ENCODE measurements around the gene TOR1A.
A peak's percentile ranks its signal among the peaks of the same experiment; 100 is the strongest.

TOR1A gene

GRCh38 chr9:129851821-129852220 lies 27.9 kb upstream of the TOR1A start:
- no peak for DNase-seq

GRCh38 chr9:129850821-129851550 lies 27.1 kb upstream of the TOR1A start:
- no peak for DNase-seq

DNA sequence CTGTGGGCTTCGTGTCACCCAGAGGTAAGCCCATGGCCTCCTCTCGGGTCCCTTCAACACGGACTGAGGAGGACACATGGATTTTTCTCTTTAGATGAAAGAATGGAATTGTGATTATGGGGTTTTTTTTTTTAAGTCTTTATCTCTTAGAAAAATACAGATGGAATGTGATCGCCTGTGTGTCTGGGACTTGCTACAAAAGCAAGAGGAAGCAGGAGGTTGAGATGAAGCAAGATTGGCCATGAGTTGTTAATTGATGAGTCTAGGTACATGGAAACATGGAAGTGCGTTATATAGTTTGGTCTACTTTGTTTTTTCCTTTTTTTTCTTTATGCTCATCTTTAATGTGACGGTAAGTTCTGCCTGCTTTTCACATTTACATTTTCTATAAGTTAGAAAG lies 26.0 kb upstream of the TOR1A start:
- DNase-seq: no peak

DNA sequence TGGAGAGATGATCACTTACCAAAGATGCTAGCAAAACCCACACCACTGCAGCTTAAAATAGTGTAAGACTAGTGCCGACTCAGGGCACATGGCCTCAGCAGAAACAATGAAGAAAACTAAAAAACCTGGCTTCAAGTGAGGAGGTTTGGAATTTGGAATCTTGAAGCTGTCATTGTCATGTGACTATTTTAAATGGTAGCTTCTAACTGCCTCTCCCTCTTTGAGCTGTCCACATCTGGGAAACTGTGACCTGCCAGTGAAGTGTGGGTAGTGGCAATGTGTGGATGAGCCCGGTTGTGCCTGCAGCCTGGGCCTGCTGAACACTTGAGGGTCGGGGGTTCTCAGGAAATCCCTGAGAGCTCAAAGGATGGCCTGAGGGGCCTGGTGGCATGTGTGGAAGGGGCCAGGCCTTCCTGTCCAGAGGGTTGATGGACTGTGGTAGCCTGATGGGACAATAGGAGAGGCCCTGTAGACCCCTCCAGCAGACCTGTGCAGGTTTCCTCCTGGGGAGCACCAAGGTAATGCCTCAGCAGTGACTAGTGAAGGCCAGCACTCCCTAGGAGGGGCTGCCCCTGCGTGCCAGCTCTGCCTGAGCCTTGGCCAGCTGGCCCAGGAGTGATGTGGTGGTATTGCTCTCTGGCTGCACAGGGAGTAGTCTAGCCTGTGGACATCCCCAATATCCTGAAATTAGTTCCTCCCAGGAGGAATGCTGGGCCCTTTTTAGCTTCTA lies 24.9 kb upstream of the TOR1A start:
- no peak for DNase-seq

DNA sequence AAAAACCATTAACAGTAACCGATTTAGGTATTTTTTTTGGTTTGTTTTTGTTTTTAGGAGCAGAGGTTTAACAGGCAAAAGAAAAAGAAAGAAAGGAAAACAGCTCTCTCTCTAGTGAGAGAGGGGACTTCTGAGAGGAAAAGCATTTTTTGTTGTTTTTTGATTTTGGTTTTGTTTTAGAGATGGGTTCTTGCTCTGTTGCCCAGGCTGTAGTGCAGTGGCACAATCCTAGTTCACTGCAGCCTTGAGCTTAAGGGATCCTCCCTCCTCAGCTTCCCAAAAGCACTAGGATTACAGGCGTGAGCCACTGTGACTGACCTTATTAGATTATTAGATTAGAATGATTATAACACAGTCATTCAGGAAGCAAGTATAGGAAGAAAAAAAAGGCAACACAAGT lies 21.4 kb upstream of the TOR1A start:
- DNase-seq: no peak

GRCh38 chr9:129841071-129841470 lies 17.1 kb upstream of the TOR1A start:
- no peak for DNase-seq

- no peak for DNase-seq
These were observed 16.1 kb upstream of the TOR1A start for GRCh38 chr9:129840034-129840433.

DNA sequence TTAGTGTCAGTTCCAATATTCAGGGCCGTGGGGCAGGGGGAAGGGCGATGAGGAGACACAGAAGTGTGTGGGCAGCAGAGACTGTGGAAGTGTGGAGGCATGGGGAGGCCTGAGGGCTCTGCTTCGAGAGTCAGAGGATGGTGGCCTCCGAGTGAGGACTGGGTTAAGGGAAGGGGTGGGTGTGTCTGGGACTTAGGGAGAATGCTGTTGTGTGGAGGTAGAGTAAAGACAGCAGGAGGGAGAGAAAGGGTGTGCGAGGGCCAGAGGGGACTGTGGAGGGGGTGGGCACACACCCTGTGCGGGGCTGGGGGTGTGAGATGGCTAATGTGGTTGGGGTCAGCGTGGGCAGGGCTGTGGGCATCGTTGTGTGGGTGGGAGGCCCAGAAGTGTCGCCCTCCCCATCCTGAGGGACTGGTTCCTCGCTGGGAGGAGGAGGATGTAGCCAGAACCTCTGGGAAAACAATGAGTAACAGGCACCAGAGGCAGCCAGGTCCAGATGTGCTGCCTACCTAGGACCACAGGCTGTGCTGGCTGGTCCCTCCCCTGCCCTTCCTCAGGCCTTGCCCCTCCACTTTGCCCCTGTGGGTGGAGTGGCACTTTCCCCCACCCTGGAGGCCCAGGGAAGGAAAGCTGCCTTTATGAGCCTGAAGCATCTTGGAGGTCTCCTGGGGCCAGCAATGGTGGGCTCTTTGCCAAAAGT lies 15.5 kb upstream of the TOR1A start:
- no peak for DNase-seq

DNA sequence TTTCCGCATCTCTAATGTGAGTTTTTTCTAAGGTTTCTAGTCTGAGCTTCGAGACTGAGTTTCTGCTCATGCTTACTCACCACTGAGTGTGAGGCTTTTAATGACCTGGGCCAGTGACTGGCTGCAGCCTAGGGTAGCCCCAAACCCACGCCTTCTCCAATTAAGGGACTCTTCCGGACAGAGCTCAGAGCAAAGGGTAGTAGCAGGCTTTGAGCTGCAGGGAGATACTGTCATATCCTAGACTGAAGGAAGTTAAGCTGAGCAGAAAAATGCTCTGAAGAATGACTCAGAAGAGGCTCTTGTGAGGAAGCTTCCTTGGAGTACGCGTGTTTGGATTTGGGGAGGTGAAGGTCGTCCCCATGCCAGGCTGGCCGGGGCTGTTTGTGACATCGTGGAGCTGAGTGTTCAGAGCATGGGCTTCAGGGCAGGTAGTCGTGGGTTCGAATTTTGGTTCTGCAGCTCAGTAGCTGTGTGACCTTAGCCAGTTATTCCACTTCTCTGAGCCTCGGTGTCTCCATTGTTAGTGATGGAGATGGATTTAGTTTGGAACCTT lies 14.8 kb upstream of the TOR1A start:
- DNase-seq: no peak

GRCh38 chr9:129836311-129837007 lies 12.5 kb upstream of the TOR1A start:
- no peak for DNase-seq

DNA sequence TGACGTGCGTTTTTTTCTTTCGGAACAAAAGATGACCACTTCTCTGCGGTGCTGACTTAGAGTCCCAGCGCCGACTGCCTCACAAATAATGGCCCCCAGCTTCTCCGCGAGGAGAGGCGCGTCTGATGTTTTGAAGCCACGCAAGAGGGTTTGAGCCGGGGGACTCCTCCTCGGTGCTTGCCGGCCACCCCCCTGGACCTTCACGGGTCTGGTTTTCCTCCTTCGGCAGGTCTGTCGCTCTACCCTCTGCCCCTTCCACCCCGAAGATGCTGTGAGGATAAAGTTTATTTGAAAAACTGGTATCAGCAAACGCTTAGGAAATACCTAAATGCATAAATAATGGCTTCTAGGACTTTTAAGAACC lies 11.9 kb upstream of the TOR1A start:
- DNase-seq: no peak

GRCh38 chr9:129835128-129835859 lies 11.4 kb upstream of the TOR1A start, which contains the start of the genes C9orf78 and USP20:
TSS of gene C9orf78 (minus strand) at chr9:129835275. CDS start at chr9:129835221, 54 bp downstream.
TSS of gene USP20 (plus strand) at chr9:129835458. CDS start at chr9:129852556, 17,098 bp downstream.
- peak; percentile 97 for DNase-seq

DNA sequence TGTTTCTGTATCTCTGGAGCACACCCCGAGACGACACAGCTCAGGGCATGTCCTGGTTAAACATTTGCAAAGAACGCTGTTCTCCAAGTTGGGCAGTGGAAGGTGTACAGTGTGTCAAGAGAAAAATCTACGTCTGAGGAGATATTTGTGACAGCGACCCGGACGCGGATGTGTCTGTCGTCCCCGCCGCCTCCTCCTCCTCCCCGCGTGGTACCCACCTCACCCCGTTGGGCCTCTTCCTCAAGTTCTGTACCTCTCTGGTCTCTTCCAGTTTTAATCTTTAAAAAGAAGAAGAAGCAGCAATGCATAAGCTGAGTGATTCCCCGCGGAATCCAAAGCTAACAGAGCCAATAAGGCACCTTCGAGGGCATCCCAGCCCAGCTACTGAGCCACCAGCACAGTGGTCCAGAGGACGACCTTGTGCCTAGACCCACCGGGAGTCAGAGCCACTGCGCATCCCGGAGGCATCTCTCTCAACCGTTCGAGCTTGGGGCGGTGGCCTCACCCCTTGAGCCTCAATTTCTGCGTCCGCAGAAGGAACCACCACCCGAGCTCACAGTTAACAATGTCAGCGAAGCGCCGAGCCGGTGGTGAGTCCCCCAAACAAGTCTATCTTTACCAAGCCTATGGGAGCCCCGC lies 10.7 kb upstream of the TOR1A start:
- DNase-seq: no peak

GRCh38 chr9:129832982-129833381 lies 9.0 kb upstream of the TOR1A start:
- DNase-seq: no peak

GRCh38 chr9:129828969-129829368 lies 5.0 kb upstream of the TOR1A start:
- no peak for DNase-seq

GRCh38 chr9:129828051-129828450 lies 4.1 kb upstream of the TOR1A start:
- DNase-seq: no peak

- DNase-seq: no peak
These were observed 2.8 kb upstream of the TOR1A start for GRCh38 chr9:129826759-129827158.

GRCh38 chr9:129826344-129826743 lies 2.4 kb upstream of the TOR1A start:
- no peak for DNase-seq

- no peak for DNase-seq
These were observed 398 bp downstream of the TOR1A start for GRCh38 chr9:129823542-129823934.

- no peak for DNase-seq
These were observed 916 bp downstream of the TOR1A start for GRCh38 chr9:129822898-129823541.
